ENCODE measurements around the gene EEPD1. TPM values are rescaled to one million over a fixed set of nuclear protein-coding genes. Genes with fewer than 3 reads are reported as not detected.

The EEPD1 gene
- polyA plus RNA-seq, 1 of the 3 experiments (the other 2 are of a cell fraction) = 5.0 TPM

DNA sequence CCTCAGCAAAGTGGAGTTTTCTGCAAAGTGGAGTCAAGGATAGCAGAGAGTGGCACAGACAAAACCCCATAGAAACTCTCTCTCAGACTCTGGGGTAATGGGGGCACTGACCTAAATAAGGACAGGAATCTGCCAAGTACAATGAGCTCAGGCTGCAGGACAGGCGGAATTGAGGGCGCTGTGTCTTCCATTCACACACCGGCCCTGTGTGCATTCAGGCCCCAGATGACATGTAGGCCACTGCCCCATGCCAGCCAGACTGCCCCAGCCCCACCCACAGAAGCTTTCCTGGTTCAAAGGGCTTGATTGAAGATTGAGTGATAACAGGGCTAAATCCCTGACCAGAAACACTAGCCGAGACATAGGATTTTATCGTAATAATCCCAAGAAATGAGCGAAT lies 52.7 kb downstream of the EEPD1 start:
- POLR2A ChIA-PET = no interaction called here
- Histone ChIP-seq H3K36me3 (replicated peaks in 1 of 2; ENCODE audit: control insufficient read depth in 1 of 2, insufficient read depth in 2 of 2, low read length in 1 of 2) (no peaks in the 10 kb centered on the region), H3K4me3 (ENCODE audit: low read depth in 2 of 2, low read length in 1 of 2) (no peak overlapping the region), H3K4me2 (no peak overlapping the region), H3K27ac (ENCODE audit: low read depth in 2 of 2, low read length in 1 of 2) (no peak overlapping the region; a peak in 1 of 4 replicates), H2AFZ (ENCODE audit: low read depth) (no peak overlapping the region), H3F3A (replicated peaks; ENCODE audit: insufficient read depth) (no peaks in the 10 kb centered on the region), H4K20me1 (ENCODE audit: insufficient read depth) (no peaks in the 10 kb centered on the region), H3K9me2 (no peaks in the 10 kb centered on the region), H3K4me1 (ENCODE audit: control insufficient read depth in 1 of 2, insufficient read depth in 2 of 2, low read depth in 1 of 2, low read length in 1 of 2) (peaks cover 18 to 73% of the 10 kb centered on the region in 2 experiments; a peak in 3 of 4 replicates), H3K79me2 (ENCODE audit: insufficient read depth) (no peaks in the 10 kb centered on the region), H3K27me3 (ENCODE audit: insufficient read depth) (no peaks in the 10 kb centered on the region), H3K9me3 (no peaks in the 10 kb centered on the region), H3K9ac (no peak overlapping the region)
- WGBS (ENCODE audit: low lambda C conversion rate) = 98% methylated on average over 6 of the region's 6 CpGs
- TF ChIP-seq SMC3 (IDR thresholded peaks at IDR 0.05; ENCODE audit: low read depth, low read length) (no peak), EP300 (IDR thresholded peaks at IDR 0.05; ENCODE audit: borderline replicate concordance in 1 of 2, low read depth in 1 of 2, low read length in 1 of 2) (no peak), NRF1 (IDR thresholded peaks at IDR 0.05; ENCODE audit: low read depth, low read length) (no peak), JUND (IDR thresholded peaks at IDR 0.05) (no peak), YY1 (IDR thresholded peaks at IDR 0.05; ENCODE audit: low read depth) (no peak), NFIC (IDR thresholded peaks at IDR 0.05; ENCODE audit: borderline replicate concordance) (no peak), ELF1 (IDR thresholded peaks at IDR 0.05) (no peak), GABPA (IDR thresholded peaks at IDR 0.05; ENCODE audit: low read depth) (no peak), FOSL2 (IDR thresholded peaks at IDR 0.05; ENCODE audit: borderline replicate concordance, low read depth) (no peak), FOXM1 (IDR thresholded peaks at IDR 0.05; ENCODE audit: low read depth) (no peak), TEAD4 (IDR thresholded peaks at IDR 0.05; ENCODE audit: borderline replicate concordance, insufficient read depth) (no peak), GATA2 (CRISPR knock-in tag; IDR thresholded peaks at IDR 0.05) (no peak), RXRA (IDR thresholded peaks at IDR 0.05; ENCODE audit: borderline replicate concordance, low read depth) (no peak), MXI1 (IDR thresholded peaks at IDR 0.05; ENCODE audit: low read depth, low read length) (no peak), TCF12 (IDR thresholded peaks at IDR 0.05) (no peak), EZH2phosphoT487 (IDR thresholded peaks at IDR 0.05; ENCODE audit: borderline replicate concordance, low read depth) (no peak)
- TF ChIP-seq, protein P1, sequence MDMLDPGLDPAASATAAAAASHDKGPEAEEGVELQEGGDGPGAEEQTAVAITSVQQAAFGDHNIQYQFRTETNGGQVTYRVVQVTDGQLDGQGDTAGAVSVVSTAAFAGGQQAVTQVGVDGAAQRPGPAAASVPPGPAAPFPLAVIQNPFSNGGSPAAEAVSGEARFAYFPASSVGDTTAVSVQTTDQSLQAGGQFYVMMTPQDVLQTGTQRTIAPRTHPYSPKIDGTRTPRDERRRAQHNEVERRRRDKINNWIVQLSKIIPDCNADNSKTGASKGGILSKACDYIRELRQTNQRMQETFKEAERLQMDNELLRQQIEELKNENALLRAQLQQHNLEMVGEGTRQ (IDR thresholded peaks at IDR 0.05; ENCODE audit: borderline replicate concordance, low read depth, low read length) = no peak
- TF ChIP-seq, protein P2, sequence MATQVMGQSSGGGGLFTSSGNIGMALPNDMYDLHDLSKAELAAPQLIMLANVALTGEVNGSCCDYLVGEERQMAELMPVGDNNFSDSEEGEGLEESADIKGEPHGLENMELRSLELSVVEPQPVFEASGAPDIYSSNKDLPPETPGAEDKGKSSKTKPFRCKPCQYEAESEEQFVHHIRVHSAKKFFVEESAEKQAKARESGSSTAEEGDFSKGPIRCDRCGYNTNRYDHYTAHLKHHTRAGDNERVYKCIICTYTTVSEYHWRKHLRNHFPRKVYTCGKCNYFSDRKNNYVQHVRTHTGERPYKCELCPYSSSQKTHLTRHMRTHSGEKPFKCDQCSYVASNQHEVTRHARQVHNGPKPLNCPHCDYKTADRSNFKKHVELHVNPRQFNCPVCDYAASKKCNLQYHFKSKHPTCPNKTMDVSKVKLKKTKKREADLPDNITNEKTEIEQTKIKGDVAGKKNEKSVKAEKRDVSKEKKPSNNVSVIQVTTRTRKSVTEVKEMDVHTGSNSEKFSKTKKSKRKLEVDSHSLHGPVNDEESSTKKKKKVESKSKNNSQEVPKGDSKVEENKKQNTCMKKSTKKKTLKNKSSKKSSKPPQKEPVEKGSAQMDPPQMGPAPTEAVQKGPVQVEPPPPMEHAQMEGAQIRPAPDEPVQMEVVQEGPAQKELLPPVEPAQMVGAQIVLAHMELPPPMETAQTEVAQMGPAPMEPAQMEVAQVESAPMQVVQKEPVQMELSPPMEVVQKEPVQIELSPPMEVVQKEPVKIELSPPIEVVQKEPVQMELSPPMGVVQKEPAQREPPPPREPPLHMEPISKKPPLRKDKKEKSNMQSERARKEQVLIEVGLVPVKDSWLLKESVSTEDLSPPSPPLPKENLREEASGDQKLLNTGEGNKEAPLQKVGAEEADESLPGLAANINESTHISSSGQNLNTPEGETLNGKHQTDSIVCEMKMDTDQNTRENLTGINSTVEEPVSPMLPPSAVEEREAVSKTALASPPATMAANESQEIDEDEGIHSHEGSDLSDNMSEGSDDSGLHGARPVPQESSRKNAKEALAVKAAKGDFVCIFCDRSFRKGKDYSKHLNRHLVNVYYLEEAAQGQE (IDR thresholded peaks at IDR 0.05; ENCODE audit: low read depth, low read length) = no peak
- CTCF ChIA-PET = interaction anchor here (1.5 kb wide), 1 partner anchor 84 kb away, joined by 5 read pairs; no protein-coding TSS in a partner anchor
- no peak for DNase-seq

Data from SK-N-SH (cell line).